ENCODE data around the gene KRTAP10-11. TPM values are rescaled to one million over a fixed set of nuclear protein-coding genes. Genes with fewer than 3 reads are reported as not detected.

Gene KRTAP10-11
- total and polyA plus RNA-seq, 11 donors: not detected

DNA sequence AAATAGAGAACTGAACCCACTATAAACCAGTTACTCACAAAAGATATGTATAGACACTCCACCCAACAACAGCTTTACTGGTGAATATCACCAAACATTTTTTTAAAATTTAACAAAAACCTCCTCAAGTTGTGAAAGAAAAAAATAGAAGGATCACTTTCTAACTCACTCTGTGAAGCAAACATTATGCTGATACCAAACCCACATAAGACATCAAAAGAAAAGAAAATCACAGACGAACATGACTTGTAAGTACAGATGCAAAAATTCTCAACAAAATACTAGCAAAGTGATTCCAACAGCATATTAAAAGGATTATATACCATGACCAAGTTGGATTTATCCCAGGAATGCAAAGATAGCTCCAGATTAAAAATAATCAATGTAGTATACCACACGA, 45.5 kb downstream of the KRTAP10-11 start:
- H3K4me3 ChIP-seq: no peak overlapping the region

DNA sequence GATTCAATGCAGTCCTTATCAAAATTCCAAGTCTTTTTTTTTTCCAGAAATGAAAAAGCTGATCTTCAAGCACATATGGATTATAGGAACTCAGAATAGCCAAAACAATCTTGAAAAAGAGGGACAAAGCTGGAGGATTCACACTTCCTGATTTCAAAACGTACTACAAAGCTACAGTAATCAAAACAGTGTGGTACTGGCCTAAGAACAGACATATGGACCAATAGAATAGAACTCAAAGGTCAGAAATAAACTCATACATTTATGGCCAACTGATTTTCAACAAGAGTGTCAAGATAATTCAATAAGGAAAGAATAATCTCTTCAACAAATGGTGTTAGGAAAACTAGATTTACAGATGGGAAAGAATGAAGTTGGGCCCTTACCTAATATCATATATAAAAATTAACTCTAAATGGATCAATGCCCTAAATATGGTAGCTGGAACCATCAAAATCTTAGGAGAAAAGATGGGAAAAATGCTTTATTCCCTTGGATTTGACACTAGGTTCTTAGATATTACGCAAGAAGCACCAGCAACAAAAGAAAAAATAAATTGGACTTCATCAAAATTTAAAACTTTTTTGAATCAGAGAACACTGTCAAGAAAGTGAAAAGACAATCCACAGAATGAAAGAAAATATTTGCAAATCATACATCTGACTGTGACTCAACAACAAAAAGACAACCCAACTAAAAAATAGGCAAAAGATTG, 46.7 kb downstream of the KRTAP10-11 start:
- ATAC-seq (no peak), DNase-seq (no peak)
- intact Hi-C loops (cut with DNase I): no loop called here
- WGBS, 4 donors: 46 to 79% (median 51%) methylated on average over 2 of the region's 2 CpGs
- Histone ChIP-seq H3K27me3 (peaks cover 0 to 27% (median 10%) of the 10 kb centered on the region in 9 donors), H3K4me1 (peaks cover 0 to 3% (median 0%) of the 10 kb centered on the region in 12 donors), H3K36me3 (no peaks in the 10 kb centered on the region), H3K4me3 (no peak overlapping the region), H3K9me3 (peaks cover 0 to 27% (median 14%) of the 10 kb centered on the region in 12 donors), H3K27ac (no peak overlapping the region)
- no peak for TF ChIP-seq POLR2A (IDR thresholded peaks at IDR 0.05)
- TF ChIP-seq CTCF (IDR thresholded peaks at IDR 0.05): no peak

More for the DNA sequence above, 45.5 kb downstream of the KRTAP10-11 start:
- Histone ChIP-seq H3K9me3 (peaks cover 0 to 27% (median 14%) of the 10 kb centered on the region in 12 donors), H3K27ac (no peak overlapping the region), H3K27me3 (peaks cover 0 to 29% (median 13%) of the 10 kb centered on the region in 9 donors), H3K4me1 (no peaks in the 10 kb centered on the region), H3K36me3 (no peaks in the 10 kb centered on the region)
- no peak for TF ChIP-seq CTCF (IDR thresholded peaks at IDR 0.05)
- no peak for TF ChIP-seq POLR2A (IDR thresholded peaks at IDR 0.05)
- ATAC-seq (no peak), DNase-seq (no peak)
- intact Hi-C loops (cut with DNase I): no loop called here
- WGBS, 4 donors: 57 to 69% (median 65%) methylated on average over 2 of the region's 2 CpGs

GRCh38 chr21:44694776-44695175, 48.6 kb downstream of the KRTAP10-11 start:
- ATAC-seq: no peak
- intact Hi-C loops (cut with DNase I): no loop called here
- H3K4me3 ChIP-seq: no peak overlapping the region
- WGBS, 4 donors: 65 to 72% (median 69%) methylated on average over 11 of the region's 11 CpGs
- H3K4me1 ChIP-seq: peaks cover 0 to 6% (median 0%) of the 10 kb centered on the region in 12 donors
- H3K27me3 ChIP-seq: peaks cover 0 to 34% (median 9%) of the 10 kb centered on the region in 9 donors
- H3K36me3 ChIP-seq: no peaks in the 10 kb centered on the region
- no peak for DNase-seq
- no peak overlapping the region for H3K27ac ChIP-seq
- TF ChIP-seq POLR2A (IDR thresholded peaks at IDR 0.05) (no peak), CTCF (IDR thresholded peaks at IDR 0.05) (no peak)
- H3K9me3 ChIP-seq: peaks cover 0 to 27% (median 14%) of the 10 kb centered on the region in 12 donors

DNA sequence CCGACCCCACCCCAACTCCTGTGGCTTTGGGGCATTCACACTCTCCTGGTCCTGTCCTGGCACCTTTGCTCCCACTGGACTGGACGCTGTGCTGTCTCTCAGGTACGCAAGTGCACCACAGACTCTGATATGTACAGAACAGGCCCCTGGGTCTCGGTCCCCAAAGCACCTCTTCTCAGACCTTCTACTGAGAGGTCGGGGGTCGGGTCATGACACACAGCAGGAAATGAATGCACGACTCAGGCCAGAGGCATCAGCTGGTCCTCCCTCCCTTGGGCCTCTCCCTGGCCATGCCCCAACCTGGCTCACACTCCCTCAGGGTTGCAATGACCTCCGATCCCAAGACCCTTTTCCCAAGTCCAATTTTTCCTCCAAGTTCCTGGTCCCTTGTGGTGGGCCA, 49.0 kb downstream of the KRTAP10-11 start:
- TF ChIP-seq CTCF (IDR thresholded peaks at IDR 0.05) (no peak), POLR2A (IDR thresholded peaks at IDR 0.05) (no peak)
- WGBS, 4 donors: 57 to 76% (median 67%) methylated on average over 8 of the region's 8 CpGs
- no peaks in the 10 kb centered on the region for H3K36me3 ChIP-seq
- peaks cover 0 to 38% (median 12%) of the 10 kb centered on the region in 9 donors for H3K27me3 ChIP-seq
- ATAC-seq (peak in 1 of 4 donors; percentile 31), DNase-seq (no peak)
- H3K4me1 ChIP-seq: peaks cover 0 to 6% (median 0%) of the 10 kb centered on the region in 12 donors
- no peak overlapping the region for H3K4me3 ChIP-seq
- H3K27ac ChIP-seq: no peak overlapping the region
- peaks cover 0 to 27% (median 14%) of the 10 kb centered on the region in 12 donors for H3K9me3 ChIP-seq
- intact Hi-C loops (cut with DNase I): no loop called here
